Fibroblast of pulmonary artery (primary cell): Measurements from ENCODE around the gene FMOD.

Experiments
- DNase-seq: peaks from one replicate; pipeline ENCODE4 v3.0.0-alpha.2; 2010; ENCODE audit warnings: low read depth
- H3K4me3 ChIP-seq: replicated peaks from 2 replicates; pipeline ENCODE4 v1.5.1; 2011; ENCODE audit warnings: low read depth, mild to moderate bottlenecking, control low read depth, low read length, moderate library complexity
- TF ChIP-seq, protein P1 (sequence below): IDR thresholded peaks from 2 replicates; pipeline ENCODE4 v1.5.1; 2011; ENCODE audit warnings: mild to moderate bottlenecking, control low read depth, low read length, inconsistent platforms; ENCODE audit errors: missing control alignments

The FMOD gene

DNA sequence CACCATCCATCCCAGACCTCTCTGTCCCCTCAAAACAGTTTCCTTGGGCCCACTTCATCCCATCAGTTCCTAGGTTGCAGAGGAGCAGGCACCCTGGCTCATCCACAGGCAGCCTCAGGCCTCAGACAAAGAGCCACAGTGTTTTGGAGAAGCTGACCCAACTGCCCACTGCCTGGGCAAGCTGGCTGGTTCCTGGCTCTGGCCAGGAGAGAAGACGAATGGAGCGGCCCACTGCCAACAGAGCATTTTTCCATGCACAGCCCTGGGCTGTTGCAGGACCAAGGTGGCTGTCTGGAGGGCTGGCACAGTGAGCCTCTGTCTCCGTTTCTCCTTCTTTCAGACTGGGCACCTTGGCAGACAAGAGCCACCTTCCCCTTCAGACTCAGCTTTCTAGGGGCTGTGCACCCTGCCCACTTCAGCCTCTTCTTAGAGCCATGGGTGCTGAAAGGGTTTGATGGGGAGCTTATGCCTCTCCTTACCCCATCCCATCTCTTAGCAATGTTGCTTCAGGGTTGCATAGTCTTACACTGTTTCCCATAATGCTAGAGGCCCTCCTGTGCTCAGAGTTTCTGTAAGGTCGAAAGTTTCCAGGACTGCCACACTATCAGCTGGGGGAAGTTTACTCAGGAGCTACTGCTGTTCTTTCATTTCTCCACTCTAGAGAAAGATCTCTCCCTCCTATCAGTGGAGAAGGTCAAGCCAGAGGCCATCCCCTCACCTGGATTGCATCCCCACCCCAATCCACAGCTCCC is 973 bp downstream of the FMOD start:
- no peak overlapping the region for H3K4me3 ChIP-seq
- DNase-seq, result no peak
- TF ChIP-seq, protein P1, sequence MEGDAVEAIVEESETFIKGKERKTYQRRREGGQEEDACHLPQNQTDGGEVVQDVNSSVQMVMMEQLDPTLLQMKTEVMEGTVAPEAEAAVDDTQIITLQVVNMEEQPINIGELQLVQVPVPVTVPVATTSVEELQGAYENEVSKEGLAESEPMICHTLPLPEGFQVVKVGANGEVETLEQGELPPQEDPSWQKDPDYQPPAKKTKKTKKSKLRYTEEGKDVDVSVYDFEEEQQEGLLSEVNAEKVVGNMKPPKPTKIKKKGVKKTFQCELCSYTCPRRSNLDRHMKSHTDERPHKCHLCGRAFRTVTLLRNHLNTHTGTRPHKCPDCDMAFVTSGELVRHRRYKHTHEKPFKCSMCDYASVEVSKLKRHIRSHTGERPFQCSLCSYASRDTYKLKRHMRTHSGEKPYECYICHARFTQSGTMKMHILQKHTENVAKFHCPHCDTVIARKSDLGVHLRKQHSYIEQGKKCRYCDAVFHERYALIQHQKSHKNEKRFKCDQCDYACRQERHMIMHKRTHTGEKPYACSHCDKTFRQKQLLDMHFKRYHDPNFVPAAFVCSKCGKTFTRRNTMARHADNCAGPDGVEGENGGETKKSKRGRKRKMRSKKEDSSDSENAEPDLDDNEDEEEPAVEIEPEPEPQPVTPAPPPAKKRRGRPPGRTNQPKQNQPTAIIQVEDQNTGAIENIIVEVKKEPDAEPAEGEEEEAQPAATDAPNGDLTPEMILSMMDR, result no peak

DNA sequence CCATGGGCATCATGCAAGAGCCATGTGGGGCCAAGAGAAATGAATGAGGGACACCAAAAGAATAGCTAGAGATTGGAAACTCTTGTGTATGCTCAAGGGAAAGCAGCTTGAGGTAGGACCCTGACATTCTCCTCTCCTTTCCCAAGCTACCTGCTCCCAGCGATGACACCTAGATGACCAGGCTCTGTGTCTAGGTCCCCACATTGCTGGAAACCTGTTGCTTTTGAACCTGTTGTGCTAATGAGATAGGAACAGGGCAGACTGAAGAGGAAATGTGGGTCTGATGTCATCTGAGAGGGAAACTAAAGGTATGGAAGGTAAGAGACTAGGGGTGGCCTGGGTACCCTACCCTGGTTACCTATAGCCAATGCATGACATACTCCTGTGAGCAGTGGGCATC is 1.8 kb downstream of the FMOD start:
- DNase-seq, result no peak
- TF ChIP-seq, protein P1, result no peak
- H3K4me3 ChIP-seq, result no peak overlapping the region

DNA sequence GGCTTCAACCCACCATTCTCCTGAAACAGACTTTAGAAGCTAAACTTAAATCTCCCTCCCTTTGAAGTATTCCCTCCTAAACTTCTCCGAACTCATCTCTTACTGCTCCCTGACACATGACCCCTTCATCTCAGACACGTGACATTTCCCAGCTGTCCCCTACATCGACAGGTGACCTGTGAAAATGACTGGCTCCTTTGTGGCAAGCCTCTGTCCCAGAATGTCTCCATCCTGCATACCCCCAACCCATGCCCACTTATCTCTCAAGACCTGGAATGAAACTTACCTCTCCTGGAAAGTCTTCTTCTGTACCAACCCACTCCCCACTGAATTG is 4.2 kb downstream of the FMOD start:
- DNase-seq, result no peak
- no peak overlapping the region for H3K4me3 ChIP-seq
- TF ChIP-seq, protein P1, result no peak

DNA sequence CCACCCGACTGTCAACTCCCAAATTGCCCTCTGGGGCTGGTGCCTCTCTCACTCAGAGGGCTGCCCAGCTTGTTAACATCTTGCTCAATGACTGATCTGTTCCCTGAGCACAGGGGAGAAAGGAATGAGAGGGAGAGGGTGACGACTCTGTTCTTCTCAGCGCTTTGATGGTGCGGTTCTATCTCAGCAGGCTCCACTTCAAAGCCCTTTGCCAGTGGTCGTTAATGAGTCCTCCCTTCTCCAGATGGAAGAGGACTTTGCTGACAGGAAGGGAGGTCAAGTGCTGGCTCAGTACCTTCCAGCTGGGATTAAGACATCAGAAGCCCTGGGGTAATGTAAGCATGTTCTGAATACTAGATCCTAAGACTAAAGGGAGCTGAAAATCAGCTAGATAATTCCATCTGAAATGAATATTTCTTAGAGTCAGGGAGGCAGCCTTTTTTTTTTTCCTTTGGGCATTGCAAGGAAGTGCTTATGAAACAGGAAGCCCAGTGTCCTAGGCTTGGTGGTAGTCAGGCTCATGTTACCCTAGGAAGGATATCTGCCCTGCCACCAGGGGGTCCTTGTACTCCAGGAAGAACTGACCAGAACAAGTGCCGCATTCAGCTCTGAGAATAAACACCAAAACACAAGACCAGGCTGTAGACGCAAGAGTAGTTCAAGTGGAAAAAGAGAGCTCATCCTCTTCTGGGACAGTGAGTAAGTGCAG is 4.7 kb downstream of the FMOD start:
- DNase-seq, result peak; percentile 27
- no peak overlapping the region for H3K4me3 ChIP-seq
- TF ChIP-seq, protein P1, result peak; percentile 6

DNA sequence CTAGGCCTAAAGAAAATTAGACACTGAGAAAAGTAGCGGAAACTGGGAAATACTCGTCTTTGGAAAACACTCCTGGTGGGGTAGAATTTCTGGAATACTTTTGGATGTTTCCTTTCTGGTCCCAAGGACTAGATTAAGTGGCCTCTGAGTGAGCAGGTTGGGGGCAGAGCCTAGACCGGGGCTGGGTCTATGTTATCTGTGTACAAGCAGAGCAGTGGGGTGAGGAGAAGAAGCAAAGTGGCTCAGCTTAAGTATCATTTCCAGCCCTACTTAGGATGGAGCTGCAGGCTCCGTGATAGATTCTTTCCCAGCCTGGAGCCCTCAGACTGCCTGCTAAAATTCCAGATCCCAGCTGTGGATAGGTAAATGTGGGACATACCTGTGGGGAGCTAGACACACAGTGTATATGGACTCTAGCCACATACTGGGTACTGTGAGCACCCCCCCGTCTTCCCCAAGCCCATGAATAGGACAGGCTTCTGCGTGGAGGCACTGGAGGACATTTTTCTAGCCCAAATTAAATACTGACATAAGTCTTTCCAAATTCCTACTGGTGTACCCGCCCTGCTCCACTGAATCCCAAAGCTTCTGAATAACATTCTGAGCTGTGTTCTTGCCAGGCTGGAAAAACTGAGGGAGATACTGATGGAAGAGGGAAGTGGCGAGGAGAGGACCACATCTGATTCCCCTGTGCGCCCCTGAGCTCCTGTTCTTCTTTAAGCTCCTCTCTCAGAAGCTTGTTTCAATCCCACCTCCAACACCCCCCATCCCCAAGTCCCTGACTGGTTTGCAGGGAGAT is 6.8 kb downstream of the FMOD start:
- H3K4me3 ChIP-seq, result no peak overlapping the region
- DNase-seq, result no peak
- TF ChIP-seq, protein P1, result no peak

DNA sequence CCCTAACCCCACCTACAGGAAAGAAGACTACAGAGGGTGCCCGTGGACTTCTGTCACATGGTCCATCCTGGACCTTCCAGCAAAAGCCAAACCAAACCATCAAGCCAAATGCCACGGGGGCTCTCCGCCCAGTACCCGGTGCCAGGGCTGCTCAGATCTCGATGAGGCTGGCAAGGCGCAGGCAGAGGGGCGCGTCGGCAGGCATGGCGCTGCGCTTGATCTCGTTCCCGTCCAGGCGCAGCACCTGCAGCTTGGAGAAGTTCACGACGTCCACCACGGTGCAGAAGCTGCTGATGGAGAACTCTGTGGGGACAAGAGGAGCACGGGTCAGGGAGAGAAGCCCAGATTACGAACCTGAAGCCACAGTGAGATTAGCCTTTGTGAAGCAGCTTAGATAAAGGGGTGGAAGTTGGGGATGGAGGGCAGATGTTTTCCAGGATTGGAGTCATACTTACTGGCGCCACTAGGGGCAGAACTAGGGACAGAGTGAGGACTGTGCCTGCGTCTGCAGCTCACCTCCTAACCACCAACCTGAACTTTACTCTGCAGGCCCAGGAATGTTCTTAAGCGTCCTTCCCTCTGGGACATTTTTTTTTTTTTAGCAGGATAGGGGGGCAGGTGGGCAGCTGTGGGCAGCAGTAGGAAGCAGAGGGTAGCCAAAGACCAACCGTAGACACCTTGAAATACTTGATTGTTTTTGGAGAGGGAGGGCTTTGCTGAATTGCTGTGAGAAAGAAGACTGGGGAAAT is 8.6 kb downstream of the FMOD start:
- H3K4me3 ChIP-seq, result no peak overlapping the region
- TF ChIP-seq, protein P1, result peak; percentile 83
- DNase-seq, result peak; percentile 49
